Endodermal cell (in vitro differentiated cells): ENCODE data around the gene LYAR. TPM values are rescaled to one million over a fixed set of nuclear protein-coding genes. Genes with fewer than 3 reads are reported as not detected.
"Not testable (repeated sequence)": the region's sequence is repeated elsewhere in the genome, so short reads cannot be mapped to it uniquely, and the experiment has no call there.

ENCODE experiments used
- DNase-seq: peaks from one replicate; pipeline ENCODE4 v3.0.0-alpha.2; 2017
- H3K27ac ChIP-seq: 2 replicates; pipeline ENCODE4 v1.5.1; 2013; ENCODE audit warnings: mild to moderate bottlenecking, low read depth, low read length, moderate library complexity
- H3K27me3 ChIP-seq: 2 replicates; pipeline ENCODE4 v1.6.1; 2013; ENCODE audit warnings: mild to moderate bottlenecking, low read length, moderate library complexity; ENCODE audit not compliant: insufficient read depth, control insufficient read depth, poor library complexity, severe bottlenecking
- H3K36me3 ChIP-seq: 2 replicates; pipeline ENCODE4 v1.7.0; 2013; ENCODE audit warnings: mild to moderate bottlenecking, low read length, moderate library complexity; ENCODE audit not compliant: control insufficient read depth, insufficient read depth
- H3K4me1 ChIP-seq: one replicate; pipeline ENCODE4 v1.7.0; 2013; ENCODE audit warnings: low read length; ENCODE audit not compliant: control insufficient read depth, insufficient read depth
- H3K4me3 ChIP-seq: 2 replicates; pipeline ENCODE4 v1.5.1; 2013; ENCODE audit warnings: mild to moderate bottlenecking, low read length, moderate library complexity
- H3K9ac ChIP-seq: 2 replicates; pipeline ENCODE4 v1.6.1; 2013; ENCODE audit warnings: mild to moderate bottlenecking, low read length, moderate library complexity; ENCODE audit not compliant: poor library complexity, severe bottlenecking; ENCODE audit errors: extremely low read depth
- H3K9me3 ChIP-seq: 2 replicates; pipeline ENCODE4 v1.6.1; 2013; ENCODE audit warnings: mild to moderate bottlenecking, low read length, moderate library complexity; ENCODE audit not compliant: control insufficient read depth
- H3K27ac Mint-ChIP-seq: 2 replicates; pipeline ENCODE4 v1.8.0; 2020; ENCODE audit warnings: mixed read lengths
- H3K27me3 Mint-ChIP-seq: 2 replicates; pipeline ENCODE4 v1.8.0; 2021; ENCODE audit warnings: mild to moderate bottlenecking, mixed read lengths; ENCODE audit not compliant: insufficient read depth
- H3K36me3 Mint-ChIP-seq: 2 replicates; pipeline ENCODE4 v1.8.0; 2020; ENCODE audit warnings: low read depth, mixed read lengths
- H3K4me1 Mint-ChIP-seq: 2 replicates; pipeline ENCODE4 v1.8.0; 2020; ENCODE audit warnings: mixed read lengths
- H3K4me3 Mint-ChIP-seq: 2 replicates; pipeline ENCODE4 v1.8.0; 2020; ENCODE audit warnings: mild to moderate bottlenecking, moderate library complexity, mixed read lengths
- H3K9me3 Mint-ChIP-seq: 2 replicates; pipeline ENCODE4 v1.8.0; 2020; ENCODE audit warnings: mild to moderate bottlenecking, mixed read lengths
- CTCF ChIP-seq: fragments of 200-600 bp; sonication (generic); conservative IDR thresholded peaks from 2 replicates; pipeline ENCODE4 v1.5.0; 2021; ENCODE audit warnings: antibody characterized with exemption, mild to moderate bottlenecking
- WGBS, 2 experiments: methylation state at CpG; one replicate each; pipeline versions ENCODE4 v1.1.5 to v1.1.7; 2013; ENCODE audit warnings: missing lambda C conversion rate in 2 of 2, mixed read lengths in 1 of 2; ENCODE audit not compliant: insufficient coverage in 1 of 2, insufficient read length in 1 of 2; 5-methylcytosine and 5-hydroxymethylcytosine counted together
- total RNA-seq, 2 donors: library from RNA; stranded (reverse); fragmentation: NEBNext Ultra II Directional in 1 of 2; extraction: Animal tissue kit (Norgen Biotek cat#: 25700) in 1 of 2; gene quantifications; 2 replicates in 1 of 2; 3 replicates in 1 of 2; pipeline ENCODE4 v1.2.1, GENCODE V29; 2021

Gene LYAR
- total RNA-seq, 2 donors from 2014 or later: 23.7 to 26.3 TPM

GRCh38 chr4:4260185-4260751 lies 29.7 kb downstream of the LYAR start:
- H3K27me3 Mint-ChIP-seq: peaks cover 7% of the 10 kb centered on the region
- 58 to 83% methylated on average over 2 to 3 of the region's 6 CpGs for WGBS, 2 experiments

GRCh38 chr4:4259484-4260100 lies 30.4 kb downstream of the LYAR start:
- 77 to 87% methylated on average over 6 to 9 of the region's 9 CpGs for WGBS, 2 experiments
- Mint-ChIP-seq H3K27me3 (peaks cover 7% of the 10 kb centered on the region), H3K4me1 (no peaks in the 10 kb centered on the region), H3K4me3 (no peak overlapping the region), H3K27ac (no peak overlapping the region), H3K9me3 (no peaks in the 10 kb centered on the region), H3K36me3 (no peaks in the 10 kb centered on the region)
- no peaks in the 10 kb centered on the region for H3K36me3 ChIP-seq
- no peak overlapping the region for H3K4me3 ChIP-seq
- H3K4me1 ChIP-seq: no peaks in the 10 kb centered on the region
- no peak overlapping the region for H3K9ac ChIP-seq
- no peak for DNase-seq
- no peak overlapping the region for H3K27ac ChIP-seq
- no peaks in the 10 kb centered on the region for H3K9me3 ChIP-seq
- no peak for TF ChIP-seq CTCF
- H3K27me3 ChIP-seq: peaks cover 6% of the 10 kb centered on the region

More at GRCh38 chr4:4260185-4260751, 29.7 kb downstream of the LYAR start:
- Histone ChIP-seq H3K9me3 (no peaks in the 10 kb centered on the region), H3K36me3 (no peaks in the 10 kb centered on the region), H3K27me3 (no peaks in the 10 kb centered on the region), H3K4me1 (no peaks in the 10 kb centered on the region), H3K9ac (no peak overlapping the region), H3K4me3 (no peak overlapping the region), H3K27ac (no peak overlapping the region)
- Mint-ChIP-seq H3K36me3 (no peaks in the 10 kb centered on the region), H3K4me3 (no peak overlapping the region), H3K27ac (no peak overlapping the region), H3K4me1 (no peaks in the 10 kb centered on the region), H3K9me3 (no peaks in the 10 kb centered on the region)
- peak; percentile 58 for TF ChIP-seq CTCF
- no peak for DNase-seq

DNA sequence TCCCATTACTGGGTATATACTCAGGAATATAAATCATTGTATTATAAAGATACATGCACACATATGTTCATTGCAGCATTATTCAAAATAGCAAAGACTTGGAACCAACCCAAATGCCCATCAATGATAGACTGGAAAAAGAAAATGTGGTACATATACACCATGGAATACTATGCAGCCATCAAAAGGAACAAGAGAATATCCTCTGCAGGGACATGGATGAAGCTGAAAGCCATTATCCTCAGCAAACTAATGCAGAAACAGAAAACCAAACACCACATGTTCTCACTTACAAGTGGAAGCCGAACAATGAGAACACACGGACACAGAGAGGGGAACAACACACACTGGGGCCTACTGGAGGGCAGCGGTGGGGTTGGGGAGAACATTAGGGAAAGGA lies 32.2 kb downstream of the LYAR start:
- not testable (repeated sequence) for H3K27me3 Mint-ChIP-seq, H3K4me3 Mint-ChIP-seq, H3K9ac ChIP-seq, H3K9me3 ChIP-seq, H3K36me3 Mint-ChIP-seq, H3K27ac Mint-ChIP-seq, H3K4me1 ChIP-seq, H3K36me3 ChIP-seq, H3K27ac ChIP-seq, H3K4me1 Mint-ChIP-seq, H3K4me3 ChIP-seq, DNase-seq, H3K9me3 Mint-ChIP-seq
- WGBS, 2 experiments: 60 to 63% methylated on average over 3 of the region's 3 CpGs
- peaks cover 11% of the 10 kb centered on the region for H3K27me3 ChIP-seq
